Keratinocyte (primary cell): Measurements from ENCODE around the gene SLC1A5. TPM values are rescaled to one million over a fixed set of nuclear protein-coding genes. Genes with fewer than 3 reads are reported as not detected.

Experiments
- DNase-seq: peaks from one replicate; pipeline ENCODE4 v3.0.0-alpha.2; 2011; ENCODE audit warnings: low read depth, missing footprints, low spot score
- FAIRE-seq: peaks from 2 replicates; lab custom pipeline; 2011; peaks lifted over from hg19 to GRCh38; lab: Jason Lieb, UNC
- H2AFZ ChIP-seq: 2 replicates; pipeline ENCODE4 v1.6.0; 2012; ENCODE audit warnings: low read length, control low read depth, inconsistent platforms; ENCODE audit not compliant: control insufficient read depth
- H3K27ac ChIP-seq: 2 replicates; pipeline ENCODE4 v1.5.1; 2011; ENCODE audit warnings: low read length; ENCODE audit not compliant: control insufficient read depth, insufficient read depth
- H3K27me3 ChIP-seq: 3 replicates; pipeline ENCODE4 v1.6.0; 2011; ENCODE audit warnings: low read length; ENCODE audit not compliant: control insufficient read depth, insufficient read depth; ENCODE audit errors: extremely low read depth
- H3K36me3 ChIP-seq, 2 experiments: 2 replicates in 1 of 2; 3 replicates in 1 of 2; pipeline ENCODE4 v1.5.1; 2011; ENCODE audit warnings: low read length in 2 of 2, mild to moderate bottlenecking in 1 of 2; ENCODE audit not compliant: control insufficient read depth in 2 of 2, insufficient read depth in 2 of 2; ENCODE audit errors: extremely low read depth in 1 of 2
- H3K4me1 ChIP-seq: 3 replicates; pipeline ENCODE4 v1.5.1; 2011; ENCODE audit warnings: low read length; ENCODE audit not compliant: control insufficient read depth, insufficient read depth; ENCODE audit errors: extremely low read depth
- H3K4me2 ChIP-seq: 3 replicates; pipeline ENCODE4 v1.6.0; 2011; ENCODE audit warnings: low read depth, low read length; ENCODE audit not compliant: control insufficient read depth, insufficient read depth; ENCODE audit errors: extremely low read depth
- H3K4me3 ChIP-seq, 3 experiments: fragments of 200-600 bp in 1 of 3; sonication (generic) in 1 of 3; 2 replicates in 2 of 3; 3 replicates in 1 of 3; pipeline ENCODE4 v1.5.1; 2011 to 2016; ENCODE audit warnings: low read length in 3 of 3, mild to moderate bottlenecking in 3 of 3, control low read depth in 2 of 3, inconsistent platforms in 1 of 3, low read depth in 1 of 3, mixed read lengths in 1 of 3, mixed run types in 1 of 3, moderate library complexity in 1 of 3; ENCODE audit not compliant: control insufficient read depth in 2 of 3, insufficient read depth in 2 of 3; ENCODE audit errors: extremely low read depth in 1 of 3
- H3K79me2 ChIP-seq: 2 replicates; pipeline ENCODE4 v1.6.0; 2012; ENCODE audit warnings: low read length; ENCODE audit not compliant: control insufficient read depth, insufficient read depth
- H3K9ac ChIP-seq: 3 replicates; pipeline ENCODE4 v1.6.0; 2011; ENCODE audit warnings: low read length; ENCODE audit not compliant: control insufficient read depth, insufficient read depth; ENCODE audit errors: extremely low read depth
- H3K9me1 ChIP-seq: 3 replicates; pipeline ENCODE4 v1.6.0; 2011; ENCODE audit warnings: low read length; ENCODE audit not compliant: control insufficient read depth, insufficient read depth; ENCODE audit errors: extremely low read depth
- H3K9me3 ChIP-seq: 2 replicates; pipeline ENCODE4 v1.5.1; 2012; ENCODE audit warnings: low read depth, low read length; ENCODE audit not compliant: control insufficient read depth
- H4K20me1 ChIP-seq: 3 replicates; pipeline ENCODE4 v1.6.0; 2011; ENCODE audit warnings: low read length; ENCODE audit not compliant: control insufficient read depth, insufficient read depth; ENCODE audit errors: extremely low read depth
- CTCF ChIP-seq, 3 experiments: IDR thresholded peaks in 1 of 3; conservative IDR thresholded peaks in 1 of 3; optimal IDR thresholded peaks in 1 of 3; 2 replicates in 2 of 3; 3 replicates in 1 of 3; pipeline versions ENCODE3 to v1.5.1; 2011; ENCODE audit warnings: low read length in 3 of 3, mild to moderate bottlenecking in 3 of 3, moderate library complexity in 2 of 3, control low read depth in 1 of 3, inconsistent platforms in 1 of 3; ENCODE audit not compliant: insufficient read depth in 2 of 3; ENCODE audit errors: extremely low read depth in 1 of 3
- EZH2 ChIP-seq: IDR thresholded peaks from one replicate; pipeline ENCODE4 v1.6.1; 2012; ENCODE audit warnings: inconsistent platforms, mild to moderate bottlenecking, low read length, moderate library complexity
- dilution Hi-C: fragments of 300-500 bp; cut with MboI; formaldehyde crosslinking; loops from one replicate; pipeline ENCODE4 v1.7.0; 2020; ENCODE audit warnings: low sequenced_read_pairs; ENCODE audit not compliant: extremely low pct_ligation_motif_present
- polyA plus RNA-seq, 5 experiments: library from polyadenylated mRNA; depleted of rRNA in 3 of 5; stranded (reverse) in 3 of 5; stranded (forward) in 1 of 5; unstranded in 1 of 5; fragments of >200 nt; gene quantifications; 1 replicate in 1 of 5; 2 replicates in 3 of 5; 3 replicates in 1 of 5; pipeline versions ENCODE4 v1.2.1 to v1.2.3, GENCODE V29; 2011 to 2012; ENCODE audit warnings: missing spikeins in 2 of 5, low read depth in 1 of 5, low replicate concordance in 1 of 5

SLC1A5 gene
- polyA plus RNA-seq, 1 donor (not counting 4 experiments of a cell fraction or from before 2014, with no cell fraction given): 90.4 TPM

GRCh38 chr19:46737761-46738171 is 50.6 kb downstream of the SLC1A5 start:
- FAIRE-seq: no peak
- no peak overlapping the region for H2AFZ ChIP-seq

DNA sequence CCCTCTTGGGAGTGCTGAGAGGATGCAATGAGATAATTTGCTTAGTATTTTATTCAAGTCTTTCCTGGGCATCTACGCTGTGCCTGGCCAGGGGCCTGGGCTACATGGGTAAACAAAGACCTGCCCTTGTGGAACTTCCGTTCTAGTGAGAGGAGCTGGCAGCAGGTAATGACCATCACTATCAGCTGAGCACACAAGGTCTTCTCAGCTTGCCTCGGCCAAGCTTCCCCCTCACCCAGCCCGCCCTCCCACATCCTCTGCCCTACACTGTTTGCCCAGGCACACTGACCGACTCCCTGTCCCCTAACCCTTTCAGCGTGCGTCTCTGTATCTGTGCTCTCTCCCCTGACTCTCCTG is 51.1 kb downstream of the SLC1A5 start:
- peaks cover 35% of the 10 kb centered on the region for H4K20me1 ChIP-seq
- no peak for DNase-seq
- no peaks in the 10 kb centered on the region for H3K27me3 ChIP-seq
- no peaks in the 10 kb centered on the region for H3K9me3 ChIP-seq
- no peak overlapping the region for H3K27ac ChIP-seq
- no peak for FAIRE-seq
- H3K4me2 ChIP-seq: no peak overlapping the region
- no peak overlapping the region for H2AFZ ChIP-seq
- H3K79me2 ChIP-seq: peaks cover 78% of the 10 kb centered on the region
- dilution Hi-C loops: no loop called here
- peaks cover 3% of the 10 kb centered on the region for H3K4me1 ChIP-seq
- TF ChIP-seq EZH2 (no peak), CTCF (optimal IDR thresholded peaks at IDR 0.05 in 1 of 3, IDR thresholded peaks at IDR 0.05 in 1 of 3, conservative IDR thresholded peaks at IDR 0.05 in 1 of 3; ENCODE audit: extremely low read depth in 1 of 3, insufficient read depth in 2 of 3, low read length in 3 of 3) (no peak)
- H3K36me3 ChIP-seq: peaks cover 39 to 55% of the 10 kb centered on the region in 2 experiments
- H3K4me3 ChIP-seq: no peak overlapping the region
- no peak overlapping the region for H3K9ac ChIP-seq
- H3K9me1 ChIP-seq: no peaks in the 10 kb centered on the region

More at GRCh38 chr19:46737761-46738171, 50.6 kb downstream of the SLC1A5 start:
- no peak for TF ChIP-seq EZH2
- no peak for TF ChIP-seq CTCF (optimal IDR thresholded peaks at IDR 0.05 in 1 of 3, IDR thresholded peaks at IDR 0.05 in 1 of 3, conservative IDR thresholded peaks at IDR 0.05 in 1 of 3; ENCODE audit: extremely low read depth in 1 of 3, insufficient read depth in 2 of 3, low read length in 3 of 3)
- H3K4me1 ChIP-seq: peaks cover 3% of the 10 kb centered on the region
- no peaks in the 10 kb centered on the region for H3K27me3 ChIP-seq
- H3K4me3 ChIP-seq: no peak overlapping the region
- DNase-seq: no peak
- H3K27ac ChIP-seq: no peak overlapping the region
- peaks cover 36 to 56% of the 10 kb centered on the region in 2 experiments for H3K36me3 ChIP-seq
- H4K20me1 ChIP-seq: peaks cover 37% of the 10 kb centered on the region
- peaks cover 79% of the 10 kb centered on the region for H3K79me2 ChIP-seq
- H3K9me1 ChIP-seq: no peaks in the 10 kb centered on the region
- no peaks in the 10 kb centered on the region for H3K9me3 ChIP-seq
- H3K9ac ChIP-seq: no peak overlapping the region
- dilution Hi-C loops: no loop called here
- H3K4me2 ChIP-seq: no peak overlapping the region
